Mesodermal cell (in vitro differentiated cells): ENCODE results near the gene SAMD4A.

Experiments
- H3K27ac ChIP-seq: 2 replicates; pipeline ENCODE4 v1.7.0; 2013; ENCODE audit warnings: mild to moderate bottlenecking, low read depth, low read length, moderate library complexity; ENCODE audit not compliant: severe bottlenecking
- H3K36me3 ChIP-seq: 2 replicates; pipeline ENCODE4 v1.7.1; 2013; ENCODE audit warnings: mild to moderate bottlenecking, low read length, moderate library complexity; ENCODE audit not compliant: control insufficient read depth, insufficient read depth
- H3K4me1 ChIP-seq: one replicate; pipeline ENCODE4 v1.7.1; 2013; ENCODE audit warnings: mild to moderate bottlenecking, low read length; ENCODE audit not compliant: insufficient read depth, control insufficient read depth, poor library complexity, severe bottlenecking
- H3K4me3 ChIP-seq: 2 replicates; pipeline ENCODE4 v1.7.0; 2013; ENCODE audit warnings: low read length, control low read depth, mild to moderate bottlenecking; ENCODE audit not compliant: insufficient read depth, poor library complexity, severe bottlenecking; ENCODE audit errors: extremely low read depth
- H3K9me3 ChIP-seq: 2 replicates; pipeline ENCODE4 v1.7.1; 2013; ENCODE audit warnings: mild to moderate bottlenecking, low read length, moderate library complexity; ENCODE audit not compliant: control insufficient read depth
- WGBS, 2 experiments: methylation state at CpG; one replicate each; pipeline ENCODE4 v1.1.5; 2013; ENCODE audit warnings: missing lambda C conversion rate in 2 of 2; ENCODE audit not compliant: insufficient coverage in 2 of 2; 5-methylcytosine and 5-hydroxymethylcytosine counted together

The SAMD4A gene

DNA sequence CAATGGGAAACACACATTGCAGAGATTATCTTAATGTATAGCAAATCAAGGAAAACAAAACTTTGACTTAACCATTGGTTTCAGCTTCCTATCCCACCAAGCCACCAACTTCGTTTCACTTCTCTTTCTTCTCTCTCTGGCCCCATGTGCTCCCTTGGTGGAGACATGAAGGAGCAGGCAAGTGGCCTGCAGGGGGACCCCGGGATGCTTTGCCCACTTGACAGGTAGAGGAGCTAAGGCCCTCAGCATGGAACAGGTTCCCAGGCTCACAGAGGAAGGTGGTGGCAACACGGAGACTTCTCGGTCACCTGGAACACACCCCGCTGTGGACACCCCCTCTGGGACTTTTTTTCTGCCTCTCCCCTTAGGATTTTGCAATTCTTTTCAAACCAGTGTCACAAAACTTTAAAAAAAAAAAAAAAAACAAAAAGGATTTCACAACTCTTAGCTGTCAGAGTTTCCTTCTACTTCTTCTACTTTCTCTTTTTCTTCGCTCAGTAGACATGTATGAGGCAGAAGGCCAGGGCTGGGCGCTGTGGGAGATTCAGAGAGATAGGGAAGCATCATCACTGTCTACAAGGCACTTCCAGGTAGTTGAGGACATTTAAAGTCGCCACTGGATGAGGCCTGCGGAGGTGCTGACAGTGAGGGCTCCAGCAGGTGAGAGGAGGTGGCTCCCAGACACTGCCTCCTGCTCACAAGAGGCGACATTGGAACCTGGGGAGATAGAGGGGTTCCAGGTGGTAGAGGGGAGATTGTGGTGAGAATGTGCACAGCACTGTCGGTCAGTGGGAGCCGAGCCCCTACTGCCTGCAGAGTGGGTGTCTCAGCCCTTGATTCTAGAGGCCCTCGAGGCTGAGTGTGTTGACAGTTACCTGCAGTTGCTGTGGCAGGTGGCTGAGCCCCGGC lies 216.1 kb downstream of the SAMD4A start:
- no peak overlapping the region for H3K4me3 ChIP-seq
- peaks cover 91% of the 10 kb centered on the region for H3K36me3 ChIP-seq
- no peaks in the 10 kb centered on the region for H3K9me3 ChIP-seq
- H3K27ac ChIP-seq = no peak overlapping the region
- no peaks in the 10 kb centered on the region for H3K4me1 ChIP-seq
- WGBS, 2 experiments = 88 to 90% methylated on average over 11 of the region's 14 CpGs

DNA sequence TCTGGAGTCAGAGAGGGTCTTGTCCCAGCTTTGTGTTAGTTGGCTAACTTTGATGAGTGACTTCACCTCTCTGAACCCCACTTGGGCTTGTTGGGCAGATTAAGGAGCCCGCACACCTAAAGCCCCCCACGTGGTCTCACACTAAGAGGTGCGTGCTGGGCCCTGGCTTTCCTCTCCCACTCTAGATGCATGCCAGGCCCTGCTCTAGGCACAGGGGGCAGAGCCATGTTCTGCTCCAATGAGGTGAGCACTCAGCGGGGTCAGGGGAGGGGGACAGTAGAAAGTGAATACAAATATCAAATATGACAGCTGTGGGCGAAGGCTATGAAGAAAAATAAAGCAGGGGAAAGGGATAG lies 216.7 kb downstream of the SAMD4A start:
- WGBS, 2 experiments = 89 to 94% methylated on average over 3 of the region's 5 CpGs
- H3K4me1 ChIP-seq = no peaks in the 10 kb centered on the region
- peaks cover 91% of the 10 kb centered on the region for H3K36me3 ChIP-seq
- no peak overlapping the region for H3K27ac ChIP-seq
- no peaks in the 10 kb centered on the region for H3K9me3 ChIP-seq
- no peak overlapping the region for H3K4me3 ChIP-seq

DNA sequence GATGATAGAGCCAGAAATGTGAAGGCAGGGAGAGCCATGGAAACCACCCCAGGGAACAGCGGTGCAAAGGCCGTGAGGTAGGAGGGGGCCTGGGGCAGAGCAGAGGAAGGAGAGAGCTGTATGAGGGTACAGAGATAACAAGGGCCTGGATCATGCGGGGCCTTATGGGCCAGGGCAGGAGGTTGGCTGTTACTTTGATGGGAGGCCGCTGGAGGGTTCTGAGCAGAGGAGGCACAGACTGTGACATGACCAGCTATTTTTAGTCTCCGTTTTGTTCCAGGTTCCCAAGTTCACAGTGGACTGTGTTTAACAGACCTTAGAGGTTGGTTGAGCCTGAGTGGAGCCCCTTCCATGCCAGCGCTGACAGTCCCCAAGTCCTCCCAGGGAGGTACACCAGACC lies 217.1 kb downstream of the SAMD4A start:
- 96 to 97% methylated on average over 5 to 6 of the region's 6 CpGs for WGBS, 2 experiments
- H3K36me3 ChIP-seq = peaks cover 91% of the 10 kb centered on the region
- H3K4me1 ChIP-seq = no peaks in the 10 kb centered on the region
- no peak overlapping the region for H3K27ac ChIP-seq
- H3K9me3 ChIP-seq = no peaks in the 10 kb centered on the region
- H3K4me3 ChIP-seq = no peak overlapping the region

DNA sequence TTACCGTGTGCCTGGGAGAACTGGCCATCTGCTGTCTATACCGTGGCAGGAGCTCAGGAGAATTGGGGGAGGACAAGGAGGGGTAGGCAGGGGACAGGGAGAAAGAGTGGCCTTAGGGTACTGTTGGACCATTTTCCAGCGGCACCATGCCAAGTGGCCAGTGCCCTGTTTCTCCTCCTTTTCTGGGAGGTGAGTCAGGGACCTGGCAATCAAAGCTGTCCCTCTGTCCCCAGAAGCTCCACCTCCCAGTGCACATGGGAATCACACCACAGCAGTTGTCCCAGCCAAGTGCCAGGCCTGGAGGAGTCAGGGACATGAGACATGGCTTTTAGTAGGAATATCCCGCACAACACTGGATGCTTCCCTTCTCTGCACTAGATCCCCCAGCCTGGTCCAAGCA lies 217.7 kb downstream of the SAMD4A start:
- Histone ChIP-seq H3K4me3 (no peak overlapping the region), H3K36me3 (peaks cover 91% of the 10 kb centered on the region), H3K4me1 (no peaks in the 10 kb centered on the region), H3K9me3 (no peaks in the 10 kb centered on the region), H3K27ac (no peak overlapping the region)
- 88 to 100% methylated on average over 4 of the region's 4 CpGs for WGBS, 2 experiments

DNA sequence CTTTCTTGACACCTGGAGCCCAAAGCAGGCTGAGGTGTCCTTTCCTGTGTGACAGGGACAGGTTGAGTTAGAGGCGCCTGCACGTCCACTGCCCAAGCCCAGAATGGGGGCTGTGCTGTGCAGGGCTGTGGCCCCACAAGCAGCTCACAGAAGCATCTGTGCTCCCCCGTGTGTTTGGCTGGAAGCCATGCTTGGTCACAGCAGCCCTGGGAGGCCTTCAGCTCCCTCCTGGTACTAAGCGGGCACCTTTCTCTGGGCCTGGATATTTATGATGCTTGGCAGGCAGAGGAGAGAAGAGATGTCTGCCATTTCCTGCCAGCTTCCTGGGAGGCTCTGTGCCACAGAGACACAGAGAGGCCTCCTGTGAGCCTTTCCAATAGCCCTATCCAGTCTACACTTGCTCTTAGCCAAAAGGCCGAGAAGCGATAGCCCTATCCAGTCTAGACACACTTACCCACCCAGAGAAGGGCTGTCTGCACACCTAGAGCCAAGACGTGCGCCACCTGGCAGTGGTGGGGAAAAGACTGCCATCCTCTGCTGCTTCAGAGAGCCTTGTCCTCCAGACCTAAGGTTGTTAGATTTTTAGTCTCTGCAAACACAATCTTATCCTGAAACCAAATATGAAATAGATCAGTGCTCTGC lies 218.3 kb downstream of the SAMD4A start:
- Histone ChIP-seq H3K27ac (no peak overlapping the region), H3K36me3 (peaks cover 91% of the 10 kb centered on the region), H3K4me1 (no peaks in the 10 kb centered on the region), H3K9me3 (no peaks in the 10 kb centered on the region), H3K4me3 (no peak overlapping the region)
- WGBS, 2 experiments = 93 to 97% methylated on average over 3 to 5 of the region's 8 CpGs

DNA sequence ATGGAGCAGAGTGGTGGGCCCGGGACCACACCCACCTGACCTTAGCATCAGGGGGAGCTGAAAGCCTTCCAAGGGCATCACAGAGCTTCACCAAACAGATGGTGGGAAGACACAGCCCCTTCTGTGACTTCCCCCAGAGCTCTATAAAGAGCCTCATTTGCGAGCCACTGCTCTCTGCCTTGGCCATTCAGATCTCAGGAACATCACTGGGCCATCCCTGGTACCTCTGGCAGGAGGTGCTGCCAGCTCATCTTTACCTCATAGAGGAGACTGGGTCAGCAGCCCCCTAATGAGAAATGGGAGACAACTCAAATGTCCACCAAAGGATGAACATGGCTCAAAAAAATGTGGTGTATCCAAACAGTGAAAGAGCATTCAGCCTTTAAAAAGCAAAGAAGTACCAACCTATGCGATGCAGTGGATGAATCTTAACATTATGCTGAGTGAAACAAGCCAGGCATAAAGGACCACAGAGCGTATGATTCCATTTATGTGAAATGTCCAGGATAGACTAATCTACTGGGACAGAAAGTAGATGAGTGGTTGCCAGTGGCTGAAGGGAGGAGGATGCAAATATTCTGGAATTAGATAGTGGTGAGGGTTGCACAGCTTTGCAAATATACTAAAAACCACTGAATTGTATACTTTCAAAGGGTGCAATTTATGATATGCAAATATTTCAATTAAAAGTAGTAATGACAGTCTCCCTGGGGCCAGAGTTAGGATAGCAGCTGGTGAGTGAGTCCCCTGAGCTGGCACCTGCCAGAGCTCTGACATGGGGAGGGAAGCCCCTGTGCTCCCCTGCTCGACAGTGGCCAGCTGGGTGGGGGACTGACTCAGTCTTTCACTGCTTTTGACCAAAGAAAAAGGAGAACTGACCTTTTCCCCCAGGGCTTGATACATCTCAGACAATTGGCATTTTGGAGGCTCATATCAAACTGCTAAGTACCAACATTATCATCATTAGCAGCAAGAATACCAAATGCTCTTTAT lies 219.1 kb downstream of the SAMD4A start:
- Histone ChIP-seq H3K36me3 (peaks cover 91% of the 10 kb centered on the region), H3K4me3 (no peak overlapping the region), H3K27ac (no peak overlapping the region), H3K4me1 (no peaks in the 10 kb centered on the region), H3K9me3 (no peaks in the 10 kb centered on the region)
- WGBS, 2 experiments = 97 to 100% methylated on average over 4 to 5 of the region's 5 CpGs

DNA sequence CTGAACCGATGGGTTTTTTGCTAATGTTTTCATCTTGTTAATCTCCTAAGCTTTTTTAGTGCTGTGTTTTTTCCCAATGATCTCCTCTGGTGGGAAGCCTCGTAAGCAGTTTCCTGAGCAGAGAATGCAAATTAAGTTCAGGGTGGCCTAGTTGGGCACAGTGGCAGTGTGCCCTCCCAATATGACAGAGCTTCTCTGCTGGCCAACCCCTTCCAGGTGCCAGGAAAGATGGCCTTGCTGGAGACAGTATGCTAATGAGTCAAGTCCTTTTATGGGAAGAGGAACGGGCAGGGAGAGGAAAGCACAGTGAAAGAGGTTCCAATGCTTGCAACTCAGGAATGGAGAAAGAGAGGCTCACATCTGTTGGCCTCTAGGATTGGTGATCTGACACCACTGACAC lies 219.9 kb downstream of the SAMD4A start:
- no peaks in the 10 kb centered on the region for H3K4me1 ChIP-seq
- H3K4me3 ChIP-seq = no peak overlapping the region
- no peak overlapping the region for H3K27ac ChIP-seq
- peaks cover 88% of the 10 kb centered on the region for H3K36me3 ChIP-seq
- H3K9me3 ChIP-seq = no peaks in the 10 kb centered on the region
- 70 to 95% methylated on average over 3 of the region's 3 CpGs for WGBS, 2 experiments

DNA sequence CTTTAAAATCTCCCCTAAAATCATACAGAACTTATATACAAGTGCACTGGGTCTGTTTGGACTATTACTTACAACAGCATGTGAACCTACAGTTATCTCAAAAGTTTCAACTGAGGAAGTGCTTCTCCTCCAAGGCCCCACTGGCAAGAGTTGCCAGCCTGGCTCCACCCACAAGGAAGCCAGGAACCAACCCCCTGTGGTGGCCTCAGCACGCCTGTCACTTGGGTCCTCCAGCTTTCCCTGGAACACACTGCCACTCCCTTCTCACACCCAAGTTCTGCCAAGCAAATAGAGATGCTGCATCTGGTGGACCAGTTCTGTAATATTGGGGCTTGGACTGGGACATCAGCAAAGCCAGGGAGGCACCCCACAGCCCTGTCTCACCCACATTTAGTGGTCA lies 220.3 kb downstream of the SAMD4A start:
- no peaks in the 10 kb centered on the region for H3K4me1 ChIP-seq
- no peak overlapping the region for H3K4me3 ChIP-seq
- H3K9me3 ChIP-seq = no peaks in the 10 kb centered on the region
- peaks cover 88% of the 10 kb centered on the region for H3K36me3 ChIP-seq
- no peak overlapping the region for H3K27ac ChIP-seq
- WGBS, 2 experiments = 89% methylated on average over 1 of the region's 1 CpG; no CpG with 5 or more reads in 1 of the 2 experiments

DNA sequence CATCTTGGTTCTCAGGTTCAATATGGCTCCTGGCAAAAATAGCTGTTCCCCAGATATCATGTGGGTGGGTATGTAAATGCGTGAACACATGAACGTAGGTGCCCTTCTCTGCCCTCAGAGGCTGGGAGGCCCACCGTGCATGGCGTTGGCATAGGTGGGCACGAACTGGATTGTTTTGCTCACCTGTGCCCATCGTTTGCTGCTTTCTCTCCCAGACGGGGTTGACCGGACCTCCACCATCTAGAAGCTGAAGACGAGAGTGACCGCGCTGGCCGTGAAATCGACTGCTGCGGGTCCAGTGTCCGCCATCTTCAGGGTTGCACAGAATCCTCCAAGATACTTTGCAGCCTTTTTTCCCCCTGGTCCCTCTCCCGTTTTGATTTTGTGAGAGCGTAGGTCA lies 221.8 kb downstream of the SAMD4A start:
- Histone ChIP-seq H3K4me3 (no peak overlapping the region), H3K27ac (no peak overlapping the region), H3K36me3 (peaks cover 80% of the 10 kb centered on the region), H3K4me1 (no peaks in the 10 kb centered on the region), H3K9me3 (no peaks in the 10 kb centered on the region)
- WGBS, 2 experiments = 95 to 97% methylated on average over 14 to 15 of the region's 17 CpGs

DNA sequence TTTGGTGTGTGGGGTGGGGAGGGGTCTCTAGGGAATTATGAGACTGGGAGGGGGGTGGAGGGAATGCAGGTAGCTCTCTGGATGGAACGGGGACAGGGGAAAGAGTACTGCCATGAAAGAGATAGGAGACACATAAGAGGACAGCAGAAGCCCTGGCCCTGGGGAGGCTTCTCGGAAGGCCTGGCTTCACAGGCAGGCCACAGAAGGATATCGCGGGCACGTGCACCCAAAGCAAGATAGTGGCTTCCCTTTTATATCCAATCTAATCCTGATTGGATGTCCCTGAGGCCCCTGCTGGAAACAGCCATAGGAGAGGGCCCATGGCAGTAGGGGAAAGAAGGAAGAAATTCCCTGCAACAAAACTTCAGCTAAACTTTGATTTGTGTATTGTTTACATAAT lies 222.2 kb downstream of the SAMD4A start:
- no peaks in the 10 kb centered on the region for H3K4me1 ChIP-seq
- H3K9me3 ChIP-seq = no peaks in the 10 kb centered on the region
- peaks cover 76% of the 10 kb centered on the region for H3K36me3 ChIP-seq
- H3K4me3 ChIP-seq = no peak overlapping the region
- 94 to 97% methylated on average over 4 to 5 of the region's 5 CpGs for WGBS, 2 experiments
- H3K27ac ChIP-seq = no peak overlapping the region
